ENCODE data around the gene TP53.

TP53 gene

DNA sequence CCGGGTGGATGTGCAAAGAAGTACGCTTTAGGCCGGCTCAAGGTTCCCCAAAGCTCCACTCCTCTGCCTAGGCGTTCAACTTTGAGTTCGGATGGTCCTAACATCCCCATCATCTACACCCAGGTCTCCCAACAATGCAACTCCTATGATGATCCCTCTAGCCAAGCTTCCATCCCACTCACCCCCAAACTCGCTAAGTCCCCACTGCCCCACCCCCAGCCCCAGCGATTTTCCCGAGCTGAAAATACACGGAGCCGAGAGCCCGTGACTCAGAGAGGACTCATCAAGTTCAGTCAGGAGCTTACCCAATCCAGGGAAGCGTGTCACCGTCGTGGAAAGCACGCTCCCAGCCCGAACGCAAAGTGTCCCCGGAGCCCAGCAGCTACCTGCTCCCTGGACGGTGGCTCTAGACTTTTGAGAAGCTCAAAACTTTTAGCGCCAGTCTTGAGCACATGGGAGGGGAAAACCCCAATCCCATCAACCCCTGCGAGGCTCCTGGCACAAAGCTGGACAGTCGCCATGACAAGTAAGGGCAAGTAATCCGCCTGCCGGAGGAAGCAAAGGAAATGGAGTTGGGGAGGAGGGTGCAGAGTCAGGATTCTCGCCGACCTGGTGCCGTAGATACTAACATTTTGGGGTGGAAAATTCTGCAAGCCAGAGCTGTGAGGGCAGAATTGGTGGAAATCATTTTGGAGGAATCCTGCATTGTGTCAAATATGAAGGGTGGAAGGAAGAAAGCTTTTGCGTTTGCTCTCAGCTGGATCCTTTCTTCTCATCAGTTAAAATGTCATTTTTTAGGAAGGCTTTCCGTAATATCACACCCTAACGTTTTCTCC, at the start of gene TP53:
TSS of gene TP53 (minus strand) at position 419 of the 836 bp plus-strand sequence. CDS start 10,896 bp downstream, outside the sequence.
- Mint-ChIP-seq H3K27ac (peak within 1 kb of the TSS; percentile 98), H3K9me3 (no peaks in the 10 kb centered on the region), H3K4me3 (peak within 1 kb of the TSS; percentile 90), H3K36me3 (ENCODE audit: low read depth) (peaks cover 82% of the 10 kb centered on the region), H3K4me1 (ENCODE audit: low read depth) (peaks cover 41% of the 10 kb centered on the region), H3K27me3 (no peaks in the 10 kb centered on the region)
- peak; percentile 91 for DNase-seq

DNA sequence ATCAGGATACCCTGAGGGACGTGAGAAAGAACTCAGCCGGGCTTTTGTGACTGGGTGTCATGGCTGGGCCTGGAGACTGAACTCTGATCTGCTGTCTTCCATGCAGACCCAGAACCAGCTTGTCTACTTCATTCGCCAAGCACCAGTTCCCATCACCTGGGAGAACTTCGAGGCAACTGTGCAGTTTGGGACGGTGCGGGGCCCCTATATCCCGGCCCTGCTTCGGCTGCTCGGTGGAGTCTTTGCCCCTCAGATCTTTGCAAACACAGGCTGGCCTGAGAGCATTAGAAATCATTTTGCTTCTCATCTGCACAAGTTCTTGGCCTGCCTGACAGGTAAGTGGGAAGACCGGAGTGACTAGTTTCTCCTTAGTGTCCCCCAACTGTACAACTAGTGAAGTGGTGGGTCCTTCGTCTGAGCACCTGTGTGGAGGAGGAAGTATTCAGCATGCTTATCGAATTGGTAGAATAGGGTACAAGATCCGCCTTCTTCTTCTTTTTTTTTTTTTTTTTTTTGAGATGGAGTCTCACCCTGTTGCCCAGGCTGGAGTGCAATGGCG, 45.8 kb upstream of the TP53 start:
- Mint-ChIP-seq H3K36me3 (ENCODE audit: low read depth) (no peaks in the 10 kb centered on the region), H3K4me3 (no peak overlapping the region), H3K9me3 (no peaks in the 10 kb centered on the region), H3K4me1 (ENCODE audit: low read depth) (no peaks in the 10 kb centered on the region), H3K27me3 (no peaks in the 10 kb centered on the region), H3K27ac (no peak overlapping the region)
- DNase-seq, result no peak

DNA sequence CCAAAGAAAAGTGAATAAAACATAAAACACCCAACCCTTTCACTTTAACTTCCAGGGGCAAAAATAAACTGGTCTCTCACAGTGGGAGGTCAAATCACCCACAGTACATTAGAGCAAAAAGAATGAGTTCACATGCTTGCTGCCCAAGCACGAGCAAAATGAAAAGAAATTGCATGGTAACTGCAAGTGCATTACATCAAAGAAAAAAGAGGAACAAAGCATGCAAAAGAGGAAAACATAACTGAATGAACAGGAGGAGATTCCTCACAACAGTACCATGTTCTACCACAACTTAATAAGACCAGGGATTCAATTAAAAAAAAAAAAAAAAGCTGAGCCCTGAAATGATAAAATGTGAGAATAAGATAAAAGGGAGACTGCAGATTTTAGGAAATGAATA, 42.5 kb upstream of the TP53 start:
- peaks cover 12% of the 10 kb centered on the region for H3K27me3 Mint-ChIP-seq
- no peak overlapping the region for H3K27ac Mint-ChIP-seq
- no peak for DNase-seq
- H3K4me1 Mint-ChIP-seq (ENCODE audit: low read depth), result no peaks in the 10 kb centered on the region
- no peaks in the 10 kb centered on the region for H3K36me3 Mint-ChIP-seq (ENCODE audit: low read depth)
- no peaks in the 10 kb centered on the region for H3K9me3 Mint-ChIP-seq
- H3K4me3 Mint-ChIP-seq, result no peak overlapping the region

DNA sequence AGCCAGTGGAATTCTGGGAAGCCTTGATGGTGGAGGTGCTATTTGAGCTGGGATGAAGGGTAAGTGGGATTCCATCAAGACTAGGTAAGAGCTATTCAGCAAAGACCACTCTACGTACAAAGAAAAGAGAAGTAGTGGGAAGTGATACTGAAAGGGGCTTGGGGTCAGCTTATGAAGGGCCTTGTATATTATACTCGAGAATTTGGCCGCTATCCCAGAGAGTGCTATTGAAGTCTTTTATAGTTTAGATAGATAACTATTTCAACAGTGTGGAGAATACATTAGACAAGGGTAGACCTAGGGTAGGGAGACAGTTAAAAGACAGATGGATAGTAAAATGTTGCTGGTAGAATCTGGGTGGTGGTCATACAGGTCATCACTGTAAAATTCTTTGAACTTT, 40.6 kb upstream of the TP53 start:
- H3K4me1 Mint-ChIP-seq (ENCODE audit: low read depth), result no peaks in the 10 kb centered on the region
- H3K9me3 Mint-ChIP-seq, result no peaks in the 10 kb centered on the region
- H3K4me3 Mint-ChIP-seq, result no peak overlapping the region
- H3K27ac Mint-ChIP-seq, result no peak overlapping the region
- peaks cover 21% of the 10 kb centered on the region for H3K27me3 Mint-ChIP-seq
- no peaks in the 10 kb centered on the region for H3K36me3 Mint-ChIP-seq (ENCODE audit: low read depth)
- no peak for DNase-seq

DNA sequence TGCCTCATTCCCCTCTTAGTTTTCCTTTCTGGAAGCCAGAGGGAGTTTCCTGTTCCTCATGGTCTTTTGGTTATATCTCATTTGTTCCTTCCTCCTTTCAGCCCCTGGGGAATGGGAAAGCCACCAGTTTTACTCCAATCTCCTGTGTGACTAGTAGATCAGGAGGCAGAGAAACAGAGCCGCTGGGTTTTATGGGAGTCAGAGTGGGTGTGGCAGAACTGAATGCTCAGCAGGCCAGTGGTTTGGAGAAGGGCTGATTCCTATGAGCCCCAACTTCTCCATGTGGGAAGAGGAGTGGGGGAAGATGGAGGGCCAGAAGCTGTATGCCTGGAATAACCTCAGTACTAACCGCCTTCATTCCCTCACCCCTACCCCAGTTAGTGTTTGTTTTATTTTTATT, 34.3 kb upstream of the TP53 start:
- H3K27me3 Mint-ChIP-seq, result peaks cover 62% of the 10 kb centered on the region
- no peak overlapping the region for H3K4me3 Mint-ChIP-seq
- no peak for DNase-seq
- no peaks in the 10 kb centered on the region for H3K9me3 Mint-ChIP-seq
- peaks cover 12% of the 10 kb centered on the region for H3K4me1 Mint-ChIP-seq (ENCODE audit: low read depth)
- no peaks in the 10 kb centered on the region for H3K36me3 Mint-ChIP-seq (ENCODE audit: low read depth)
- H3K27ac Mint-ChIP-seq, result no peak overlapping the region

GRCh38 chr17:7720125-7720524, 32.8 kb upstream of the TP53 start:
- Mint-ChIP-seq H3K4me3 (no peak overlapping the region), H3K9me3 (no peaks in the 10 kb centered on the region), H3K27me3 (peaks cover 74% of the 10 kb centered on the region), H3K27ac (no peak overlapping the region), H3K4me1 (ENCODE audit: low read depth) (peaks cover 15% of the 10 kb centered on the region), H3K36me3 (ENCODE audit: low read depth) (no peaks in the 10 kb centered on the region)
- no peak for DNase-seq

GRCh38 chr17:7719661-7720060, 32.4 kb upstream of the TP53 start:
- Mint-ChIP-seq H3K36me3 (ENCODE audit: low read depth) (no peaks in the 10 kb centered on the region), H3K27ac (no peak overlapping the region), H3K4me3 (no peak overlapping the region), H3K4me1 (ENCODE audit: low read depth) (peaks cover 15% of the 10 kb centered on the region), H3K9me3 (no peaks in the 10 kb centered on the region), H3K27me3 (peaks cover 77% of the 10 kb centered on the region)
- DNase-seq, result no peak

- Mint-ChIP-seq H3K36me3 (ENCODE audit: low read depth) (no peaks in the 10 kb centered on the region), H3K27me3 (peaks cover 83% of the 10 kb centered on the region), H3K4me3 (peak overlapping the region; percentile 77), H3K27ac (no peak overlapping the region), H3K9me3 (no peaks in the 10 kb centered on the region), H3K4me1 (ENCODE audit: low read depth) (peaks cover 15% of the 10 kb centered on the region)
- DNase-seq, result peak; percentile 46
These were observed 30.6 kb upstream of the TP53 start for GRCh38 chr17:7717756-7718350.

DNA sequence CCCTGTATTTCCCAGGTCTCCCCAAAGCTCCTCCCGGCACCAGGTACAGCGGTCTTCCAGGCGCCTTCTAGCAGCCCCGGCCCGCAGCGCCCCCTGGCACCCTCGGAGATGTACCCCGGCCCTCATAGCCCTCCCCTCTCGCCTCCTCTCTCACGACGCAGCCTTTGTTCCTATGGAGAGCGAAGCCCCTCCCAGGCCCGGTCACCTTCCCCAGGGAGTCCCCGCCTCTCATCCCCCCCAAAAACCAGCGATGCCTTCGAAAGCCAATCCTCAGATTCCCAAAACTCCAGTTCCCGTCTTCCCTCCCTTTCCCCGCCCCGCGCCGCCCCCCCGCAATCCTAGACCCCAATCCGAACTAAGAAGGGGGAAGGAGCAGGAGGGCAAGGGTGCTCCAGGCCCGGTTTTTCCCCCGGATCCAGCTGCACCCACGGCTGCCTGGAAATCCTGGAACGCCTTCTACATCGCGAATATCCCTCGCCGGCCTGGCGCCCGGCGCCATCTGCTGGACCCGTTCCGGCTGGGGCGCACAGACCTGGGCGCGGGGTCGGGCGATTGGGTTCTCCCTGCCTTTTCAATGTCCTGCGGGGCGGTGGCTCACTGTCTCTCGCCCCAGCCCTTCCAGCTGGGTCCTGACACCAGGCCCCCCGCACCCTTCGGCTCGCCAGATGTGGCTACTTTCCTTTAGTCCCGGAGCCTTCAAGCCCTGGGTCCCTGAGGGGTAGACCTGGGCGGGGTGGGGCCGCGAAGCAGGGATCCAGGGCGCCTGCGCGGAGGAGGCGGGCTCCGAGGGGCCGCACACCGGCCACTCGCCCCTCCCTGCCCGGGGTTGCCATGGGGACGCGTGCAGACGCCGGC, 29.8 kb upstream of the TP53 start, which contains the start of gene DNAH2:
TSS of gene DNAH2 (plus strand) at position 844 of the 855 bp plus-strand sequence. CDS start 1,991 bp downstream, outside the sequence.
- Mint-ChIP-seq H3K4me1 (ENCODE audit: low read depth) (peaks cover 15% of the 10 kb centered on the region), H3K27me3 (peaks cover 85% of the 10 kb centered on the region), H3K36me3 (ENCODE audit: low read depth) (no peaks in the 10 kb centered on the region), H3K27ac (no peak within 1 kb of the TSS), H3K4me3 (peak within 1 kb of the TSS; percentile 77), H3K9me3 (no peaks in the 10 kb centered on the region)
- DNase-seq, result peak; percentile 74

DNA sequence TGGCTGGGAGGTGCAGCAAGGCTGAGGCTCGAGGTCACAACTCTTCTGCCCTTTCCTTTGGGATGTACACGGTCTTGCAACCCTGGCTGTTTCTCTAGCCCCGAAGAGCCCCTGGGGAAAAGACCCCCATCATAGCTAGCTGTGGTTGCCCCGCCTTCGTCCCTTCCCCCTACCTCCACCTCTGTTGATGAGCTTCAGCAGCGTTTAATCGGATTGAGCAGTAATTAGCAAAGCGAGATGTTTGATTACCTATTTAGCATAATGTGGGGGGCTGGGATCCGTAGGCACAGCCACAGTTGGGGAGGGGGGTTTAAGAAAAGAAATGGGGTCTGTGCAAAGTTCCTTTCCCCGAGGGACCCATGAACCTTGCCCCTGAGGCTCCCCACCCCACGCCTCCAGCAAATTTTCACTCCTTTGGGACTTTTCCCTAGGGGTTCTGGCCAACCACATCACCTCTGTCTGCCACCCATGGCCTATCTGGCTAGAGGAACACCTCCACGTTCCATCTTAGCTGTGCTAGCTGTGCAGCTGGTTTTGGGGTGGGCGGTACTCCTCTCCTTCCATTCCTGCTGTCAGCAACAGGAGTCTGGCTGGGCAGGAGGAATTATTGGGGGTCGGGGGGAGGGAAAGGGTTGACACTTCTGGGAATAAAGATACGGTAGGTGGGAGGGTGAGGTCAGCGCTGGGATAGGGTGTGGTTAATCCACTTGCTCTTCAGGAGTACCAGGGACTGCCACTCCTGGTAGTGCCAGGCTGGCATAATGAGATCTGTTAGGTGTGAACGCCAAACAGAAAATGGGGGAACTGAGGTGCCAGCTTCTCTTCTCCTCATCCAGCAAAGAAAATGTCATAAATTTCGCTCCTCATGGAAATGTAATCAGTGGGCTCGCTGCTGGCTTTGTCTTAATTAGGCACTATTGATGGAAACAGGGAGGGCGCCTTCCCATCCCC, 28.9 kb upstream of the TP53 start:
- H3K9me3 Mint-ChIP-seq, result no peaks in the 10 kb centered on the region
- H3K4me3 Mint-ChIP-seq, result peak overlapping the region; percentile 77
- no peak for DNase-seq
- H3K36me3 Mint-ChIP-seq (ENCODE audit: low read depth), result no peaks in the 10 kb centered on the region
- H3K27me3 Mint-ChIP-seq, result peaks cover 86% of the 10 kb centered on the region
- peaks cover 15% of the 10 kb centered on the region for H3K4me1 Mint-ChIP-seq (ENCODE audit: low read depth)
- H3K27ac Mint-ChIP-seq, result no peak overlapping the region

GRCh38 chr17:7714721-7715594, 27.7 kb upstream of the TP53 start:
- Mint-ChIP-seq H3K36me3 (ENCODE audit: low read depth) (no peaks in the 10 kb centered on the region), H3K27me3 (peaks cover 88% of the 10 kb centered on the region), H3K27ac (no peak overlapping the region), H3K4me3 (no peak overlapping the region), H3K4me1 (ENCODE audit: low read depth) (peaks cover 21% of the 10 kb centered on the region), H3K9me3 (no peaks in the 10 kb centered on the region)
- no peak for DNase-seq

DNA sequence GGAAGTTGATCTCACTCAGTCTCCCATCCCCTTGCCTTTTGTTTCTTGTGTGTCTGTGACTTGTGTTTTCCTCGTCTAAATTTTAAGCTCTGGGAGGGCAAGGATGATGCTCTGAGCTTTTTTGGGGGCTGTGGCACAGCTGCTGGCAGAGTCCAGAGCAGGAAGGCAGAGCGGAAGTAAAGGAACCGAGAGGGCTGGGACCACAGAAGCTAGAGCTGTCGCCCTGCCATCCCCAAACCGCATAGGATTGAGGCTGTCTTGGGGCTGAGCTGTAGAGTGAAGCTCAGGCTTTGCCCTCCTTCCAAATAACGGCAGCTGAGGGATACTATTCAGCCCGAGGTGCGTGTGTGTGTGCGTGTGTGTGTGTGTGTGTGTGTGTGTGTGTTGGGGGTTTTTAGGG, 26.5 kb upstream of the TP53 start:
- Mint-ChIP-seq H3K27me3 (peaks cover 81% of the 10 kb centered on the region), H3K4me3 (no peak overlapping the region), H3K9me3 (no peaks in the 10 kb centered on the region), H3K4me1 (ENCODE audit: low read depth) (peaks cover 21% of the 10 kb centered on the region), H3K27ac (no peak overlapping the region), H3K36me3 (ENCODE audit: low read depth) (no peaks in the 10 kb centered on the region)
- no peak for DNase-seq
